Measurements from ENCODE around the gene ZNF688.

Gene ZNF688

DNA sequence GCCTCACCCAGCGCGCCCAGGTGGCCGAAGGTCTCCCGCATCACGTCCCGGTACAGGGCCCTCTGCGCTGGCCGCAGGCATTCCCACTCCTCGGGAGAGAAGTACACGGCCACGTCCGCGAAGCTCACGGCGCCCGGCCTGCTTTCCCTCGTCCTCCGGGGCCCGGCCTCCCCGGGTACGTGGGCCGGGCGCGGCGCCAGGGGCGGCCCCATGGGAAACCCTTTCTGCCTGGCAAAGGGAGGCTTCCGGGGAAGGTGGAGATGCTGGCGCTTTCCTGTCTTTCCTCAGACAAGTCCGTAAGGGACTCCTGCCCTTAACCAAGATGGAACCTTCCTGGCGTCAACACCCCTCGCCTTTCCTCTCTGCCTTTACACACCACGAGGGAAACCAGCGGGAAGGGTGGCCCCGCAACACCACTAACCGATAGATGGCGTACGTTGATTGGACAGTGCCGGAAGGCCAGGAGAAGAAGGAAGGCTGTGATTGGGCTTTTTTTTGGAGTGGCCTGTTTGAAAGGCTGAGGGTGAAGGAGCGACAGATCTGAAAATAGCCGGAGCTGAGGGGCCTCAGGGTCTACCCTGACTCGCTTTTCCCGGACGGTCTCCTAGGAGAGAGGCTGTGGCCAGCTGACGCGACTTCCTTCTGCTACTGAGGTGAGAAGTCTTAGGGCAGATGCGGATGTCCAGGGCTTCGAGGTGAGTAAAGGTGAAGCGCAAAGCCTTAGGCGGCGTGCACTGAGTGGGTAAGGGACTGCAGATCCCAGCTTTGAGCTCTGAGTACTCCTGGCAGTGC lies 14.1 kb upstream of the ZNF688 start, which contains the start of gene ZNF785:
Gene ZNF785, minus strand, starts transcription at position 298 of the 792 bp plus-strand sequence. Its CDS starts 86 bp downstream, at position 212.
- peak; percentile 87 to 92 (median 87) for DNase-seq (ENCODE audit: low read depth in 3 of 3)

DNA sequence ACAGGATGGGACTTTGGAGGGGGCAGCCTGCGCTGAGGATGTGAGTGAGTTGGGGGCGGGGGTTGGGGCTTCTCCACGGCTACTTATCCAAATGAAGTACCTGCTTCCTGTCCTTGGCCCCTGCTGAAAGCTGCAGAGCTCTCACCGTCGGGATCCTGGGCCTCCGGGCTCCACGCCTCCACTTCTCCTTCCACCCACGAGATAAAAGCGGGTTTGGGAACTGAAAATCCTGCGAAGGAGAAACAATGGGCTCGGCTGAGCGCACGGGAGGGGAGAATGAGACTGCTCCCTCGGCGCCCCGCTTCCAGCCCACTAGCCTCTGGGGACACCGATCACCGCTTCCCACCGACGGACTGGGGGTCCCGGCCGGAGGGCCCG lies 13.5 kb upstream of the ZNF688 start:
- no peak for DNase-seq (ENCODE audit: low read depth in 3 of 3)

DNA sequence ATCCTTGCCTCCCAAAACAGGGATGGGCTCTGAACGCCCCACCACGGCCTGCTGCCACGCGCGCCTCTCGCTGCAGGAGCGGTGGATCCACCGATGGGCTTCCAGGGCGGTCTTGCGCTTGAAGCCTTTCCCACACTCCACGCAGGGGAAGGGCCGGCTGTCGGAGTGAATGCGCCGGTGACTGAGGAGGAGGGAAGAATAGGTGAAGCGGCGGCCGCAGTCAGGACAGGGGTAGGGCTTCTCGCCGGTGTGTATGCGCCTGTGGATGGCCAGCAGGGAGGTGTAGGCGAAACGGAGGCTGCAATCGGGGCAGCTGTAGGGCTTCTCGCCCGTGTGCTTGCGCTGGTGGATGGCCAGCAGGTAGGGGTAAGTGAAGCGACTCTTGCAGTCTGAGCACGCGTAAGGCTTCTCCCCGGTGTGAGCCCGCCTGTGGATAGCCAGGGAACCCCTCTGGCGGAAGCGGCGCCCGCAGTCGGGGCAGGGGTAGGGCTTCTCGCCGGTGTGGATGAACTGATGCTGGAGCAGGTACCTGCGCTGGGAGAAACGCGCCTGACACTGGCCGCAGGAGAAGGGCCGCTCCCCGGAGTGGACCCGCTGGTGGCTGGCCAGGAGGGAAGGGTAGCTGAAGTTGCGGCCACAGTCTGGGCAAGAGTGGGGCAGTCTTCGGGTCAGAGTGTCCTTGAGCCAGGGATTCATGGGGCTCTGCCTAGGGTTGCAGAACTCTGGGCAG lies 11.3 kb upstream of the ZNF688 start:
- no peak for DNase-seq (ENCODE audit: low read depth in 3 of 3)

DNA sequence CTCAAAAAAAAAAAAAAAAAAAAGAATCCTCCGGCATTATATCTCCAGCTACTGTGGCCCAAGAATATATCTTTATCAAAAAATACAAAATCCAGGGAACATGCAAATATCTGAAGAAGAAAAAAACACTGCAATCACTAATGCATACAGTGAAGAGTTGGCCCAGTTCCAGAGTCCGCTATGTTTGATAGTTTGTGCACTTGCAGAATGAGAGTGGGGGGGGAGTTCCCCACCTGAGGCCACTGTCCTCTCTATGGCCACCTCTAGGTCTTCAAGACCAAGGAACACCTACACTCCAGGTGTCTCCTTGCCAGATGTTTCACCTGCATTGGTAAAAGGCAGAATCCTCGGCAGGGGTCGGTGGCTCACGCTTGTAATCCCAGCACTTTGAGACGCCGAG lies 9.9 kb upstream of the ZNF688 start:
- DNase-seq (ENCODE audit: low read depth in 3 of 3), result no peak

DNA sequence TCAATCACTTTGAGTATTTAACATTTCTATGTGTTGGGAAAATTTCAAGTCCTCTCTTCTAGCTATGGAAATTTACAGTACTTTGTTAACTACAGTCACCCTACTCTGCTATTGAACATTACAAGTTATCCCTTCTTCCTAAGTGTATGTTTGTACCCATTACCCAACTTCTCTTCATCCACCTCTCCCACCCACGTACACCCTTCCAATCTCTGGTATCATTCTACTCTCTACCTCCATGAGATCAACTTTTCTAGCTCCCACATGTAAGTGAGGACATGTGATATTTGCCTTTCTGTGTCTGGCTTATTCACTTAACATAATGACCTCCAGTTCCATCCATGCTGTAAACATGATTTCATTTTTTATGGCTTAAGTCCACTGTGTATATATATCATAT lies 3.2 kb upstream of the ZNF688 start:
- DNase-seq (ENCODE audit: low read depth in 3 of 3), result no peak

DNA sequence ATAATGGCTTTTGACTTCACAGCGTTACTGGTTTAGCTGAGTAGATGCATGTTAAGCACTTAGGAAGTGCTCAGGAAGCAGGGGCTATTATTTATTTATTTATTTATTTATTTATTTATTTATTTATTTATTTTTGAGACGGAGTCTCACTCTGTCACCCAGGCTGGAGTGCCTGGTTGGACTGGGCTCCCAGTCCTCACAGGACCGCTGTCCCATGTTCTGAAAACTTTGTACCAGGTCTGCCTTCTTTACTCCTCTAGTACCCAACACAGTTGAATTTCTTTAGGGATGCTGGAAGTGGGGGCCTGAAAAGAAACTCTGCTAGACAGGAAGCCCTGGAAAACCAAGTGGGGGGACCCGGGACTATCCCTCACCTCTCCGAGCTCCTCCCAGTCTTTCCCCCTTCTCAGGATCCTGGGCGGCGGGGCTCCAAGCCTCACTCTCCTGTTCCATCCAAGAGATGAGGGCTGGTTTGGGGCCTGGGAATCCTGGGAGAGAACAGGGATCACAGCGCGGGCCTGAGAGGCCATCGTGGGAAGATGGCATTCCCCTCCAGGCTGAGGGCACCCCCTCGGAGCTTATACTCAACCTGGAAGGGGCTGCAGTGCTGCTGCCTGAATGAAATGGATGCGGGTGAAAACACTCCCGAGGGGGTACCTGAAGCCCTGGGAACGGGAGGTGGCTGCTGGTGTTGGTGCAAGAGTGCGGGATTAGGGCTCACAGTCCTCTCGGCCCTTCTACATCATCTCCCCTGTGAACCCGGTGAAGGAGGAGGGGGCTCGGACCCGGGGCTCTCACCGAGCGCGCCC lies 674 bp downstream of the ZNF688 start:
- no peak for DNase-seq (ENCODE audit: low read depth in 3 of 3)

DNA sequence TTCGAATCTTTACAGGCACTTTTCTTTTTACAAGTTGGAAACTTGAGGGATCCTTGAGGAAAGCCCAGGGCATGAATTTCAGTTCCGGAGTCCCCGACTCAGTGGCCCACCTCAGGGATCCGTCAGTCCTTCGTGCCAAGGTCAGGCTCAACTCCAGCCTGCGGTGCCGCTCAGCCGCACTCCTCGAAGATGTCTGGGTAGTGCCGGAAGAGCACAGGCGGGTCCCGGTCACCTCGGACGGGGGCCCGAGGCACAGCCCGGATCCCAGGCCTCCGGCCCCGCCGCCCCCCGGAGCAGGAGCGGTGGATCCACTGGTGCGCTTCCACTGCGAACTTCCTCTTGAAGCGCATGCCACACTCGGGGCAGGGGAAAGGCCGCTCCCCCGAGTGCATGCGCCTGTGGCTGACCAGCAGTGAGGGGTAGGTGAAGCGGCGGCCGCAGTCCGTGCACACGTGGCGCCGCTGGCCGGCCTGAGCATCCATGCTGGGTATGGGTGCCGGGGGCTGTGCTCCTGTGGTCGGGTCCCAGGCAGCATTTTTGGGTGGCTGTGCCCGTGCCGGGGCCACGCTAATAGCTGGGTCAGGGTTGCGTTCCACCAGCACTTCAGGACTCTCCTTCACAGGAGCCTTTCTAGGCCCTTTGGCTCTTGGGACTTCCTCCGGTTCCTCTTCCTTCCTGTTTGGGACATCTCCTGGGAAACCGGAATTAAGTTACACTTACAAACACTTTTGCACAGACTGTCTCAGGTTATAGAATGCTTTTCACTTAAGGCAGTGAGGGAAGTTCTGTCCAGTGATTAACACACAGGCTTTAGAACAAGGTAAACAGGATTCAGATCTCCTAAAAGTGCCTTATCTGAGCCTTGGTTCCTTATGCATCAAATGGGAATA lies 1.5 kb downstream of the ZNF688 start:
- no peak for DNase-seq (ENCODE audit: low read depth in 3 of 3)

DNA sequence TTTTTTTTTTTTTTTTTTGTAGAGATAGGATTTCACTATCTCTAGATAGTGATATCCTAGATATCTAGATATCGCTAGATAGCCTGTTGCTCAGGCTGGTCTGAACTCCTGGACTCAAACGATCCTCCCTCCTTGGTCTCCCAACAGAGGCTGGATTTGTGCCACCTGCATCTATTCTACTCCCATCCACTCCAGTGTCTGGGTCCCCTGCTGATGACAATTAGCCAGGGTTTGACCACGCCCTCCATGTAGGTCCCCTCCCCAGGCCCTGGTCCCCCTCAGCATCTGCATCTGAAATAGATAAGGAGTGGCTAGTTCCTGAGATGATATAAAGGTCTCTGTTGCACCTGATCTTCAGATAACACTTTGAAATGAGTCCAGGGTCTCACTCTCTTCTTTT lies 2.2 kb downstream of the ZNF688 start:
- DNase-seq (ENCODE audit: low read depth in 3 of 3), result no peak

DNA sequence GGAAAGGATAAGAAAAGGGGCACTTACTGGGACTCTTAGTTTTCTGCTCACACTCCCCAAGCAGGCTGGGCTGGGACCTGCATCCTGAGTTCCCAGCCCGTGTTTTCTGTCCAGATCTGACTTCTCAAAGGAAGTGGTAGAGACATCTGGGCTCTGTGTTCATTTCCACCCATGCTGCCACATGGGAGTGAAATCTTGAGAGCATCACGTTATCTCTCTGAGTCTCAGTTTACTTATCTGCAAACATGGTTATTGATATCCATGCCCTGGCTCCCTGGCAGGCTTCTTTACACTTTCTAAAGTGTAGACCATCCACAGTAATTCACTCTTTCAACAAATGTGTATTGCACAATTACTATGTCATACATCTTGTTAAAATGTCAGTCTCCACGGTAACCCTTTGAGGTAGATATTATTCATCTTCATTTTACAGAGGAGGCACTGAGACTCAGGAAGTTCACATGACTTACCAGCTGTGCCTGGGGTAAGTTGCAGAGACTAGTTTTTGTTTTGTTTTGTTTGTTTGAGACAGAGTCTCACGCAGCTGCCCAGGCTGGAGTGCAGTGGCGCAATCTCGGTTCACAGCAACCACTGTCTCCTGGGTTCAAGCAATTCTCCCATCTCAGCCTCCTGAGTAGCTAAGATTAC lies 3.4 kb downstream of the ZNF688 start:
- DNase-seq (ENCODE audit: low read depth in 3 of 3), result no peak

DNA sequence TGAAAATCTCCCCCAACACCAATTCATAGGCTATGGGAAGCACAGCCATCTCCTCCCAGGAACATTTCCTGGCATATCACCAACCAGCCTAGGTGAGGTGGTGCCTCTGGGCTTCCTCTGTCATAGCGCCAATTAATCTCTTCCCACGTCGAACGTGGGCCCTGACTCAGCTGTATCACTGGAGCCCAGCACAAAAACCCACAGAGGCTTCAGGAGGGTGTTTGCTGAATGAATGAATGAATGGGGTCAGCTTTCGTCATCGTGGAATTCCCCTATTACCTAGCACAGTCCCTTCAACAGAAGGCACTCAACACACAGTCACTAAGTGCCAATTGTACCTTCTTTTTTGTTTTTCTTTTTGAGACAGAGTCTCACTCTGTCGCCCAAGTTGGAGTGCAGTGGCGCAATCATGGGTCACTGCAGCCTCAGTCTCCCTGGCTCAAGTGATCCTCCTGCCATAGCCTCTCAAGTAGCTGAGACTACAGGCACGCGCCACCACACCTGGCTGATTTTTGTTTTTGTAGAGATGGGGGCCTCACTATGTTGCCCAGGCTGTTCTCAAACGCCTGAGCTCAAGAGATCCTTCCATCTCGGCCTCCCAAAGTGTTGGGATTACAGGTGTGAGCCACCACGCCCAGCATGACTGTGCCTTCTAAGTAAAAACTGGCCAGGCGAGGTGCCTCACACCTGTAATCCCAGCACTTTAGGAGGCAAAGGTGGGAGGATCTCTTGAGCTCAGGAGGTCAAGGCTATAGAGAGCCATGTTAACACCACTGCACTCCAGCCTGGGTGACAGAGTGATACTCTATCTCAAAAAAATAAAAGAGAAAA lies 4.1 kb downstream of the ZNF688 start:
- peak in 2 of 3 donors; percentile 61 to 64 for DNase-seq (ENCODE audit: low read depth in 3 of 3)

DNA sequence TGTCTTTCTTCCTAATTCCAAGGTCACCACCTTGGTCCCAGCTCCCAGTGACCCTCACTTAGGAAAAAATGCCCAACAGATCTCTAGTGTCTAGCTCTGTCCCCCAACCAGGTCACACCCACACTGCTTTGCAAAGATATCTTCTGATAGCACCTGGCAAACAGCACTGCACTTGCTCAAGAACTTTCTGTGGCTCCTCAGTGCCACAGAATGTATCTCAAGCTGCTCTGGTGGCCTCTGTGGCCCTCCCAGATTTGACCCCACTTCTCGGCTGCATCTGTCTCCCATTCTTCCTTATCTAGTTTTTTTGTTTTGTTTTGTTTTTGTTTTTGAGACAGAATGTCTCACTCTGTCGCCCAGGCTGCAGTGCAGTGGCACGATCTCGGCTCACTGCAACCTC lies 5.0 kb downstream of the ZNF688 start:
- no peak for DNase-seq (ENCODE audit: low read depth in 3 of 3)

DNA sequence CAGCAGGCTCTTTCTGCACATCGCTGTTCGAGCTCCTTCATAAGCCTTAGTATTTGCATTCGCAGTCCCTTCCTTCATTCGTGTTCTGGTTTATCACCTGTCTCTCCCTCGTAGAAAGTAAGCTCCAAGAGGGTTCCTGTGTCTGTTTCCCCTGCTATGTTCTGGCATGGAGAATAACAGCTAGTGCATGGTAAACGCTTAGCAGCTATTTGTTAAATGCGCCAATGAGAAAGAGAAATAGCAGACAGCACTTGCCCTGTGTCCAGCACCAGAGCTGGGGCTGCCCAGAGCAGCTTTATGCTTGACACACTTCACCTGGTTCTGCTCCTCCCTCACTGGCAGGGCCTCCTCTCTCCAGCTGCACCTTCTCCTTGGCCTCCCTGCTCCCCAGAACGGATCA lies 5.5 kb downstream of the ZNF688 start:
- no peak for DNase-seq (ENCODE audit: low read depth in 3 of 3)

DNA sequence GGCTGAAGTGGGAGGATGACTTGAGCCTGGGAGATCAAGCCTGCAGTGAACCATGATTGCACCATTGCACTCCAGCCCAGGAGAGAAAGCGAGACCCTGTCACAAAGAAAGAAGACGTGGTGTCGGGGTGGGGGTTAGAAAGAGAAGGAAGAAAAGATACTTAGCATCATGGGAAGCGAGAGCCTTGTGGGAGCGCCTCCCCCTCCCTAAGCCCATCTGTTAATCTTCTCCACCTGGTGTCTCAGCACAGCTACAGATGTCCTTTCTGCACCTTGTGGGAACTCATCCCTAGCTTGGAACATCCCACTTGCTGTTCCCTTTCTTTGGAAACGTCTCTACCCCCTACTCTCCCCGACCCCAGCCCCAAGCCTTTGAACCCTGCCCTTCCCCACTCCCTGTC lies 6.0 kb downstream of the ZNF688 start:
- DNase-seq (ENCODE audit: low read depth in 3 of 3), result no peak

DNA sequence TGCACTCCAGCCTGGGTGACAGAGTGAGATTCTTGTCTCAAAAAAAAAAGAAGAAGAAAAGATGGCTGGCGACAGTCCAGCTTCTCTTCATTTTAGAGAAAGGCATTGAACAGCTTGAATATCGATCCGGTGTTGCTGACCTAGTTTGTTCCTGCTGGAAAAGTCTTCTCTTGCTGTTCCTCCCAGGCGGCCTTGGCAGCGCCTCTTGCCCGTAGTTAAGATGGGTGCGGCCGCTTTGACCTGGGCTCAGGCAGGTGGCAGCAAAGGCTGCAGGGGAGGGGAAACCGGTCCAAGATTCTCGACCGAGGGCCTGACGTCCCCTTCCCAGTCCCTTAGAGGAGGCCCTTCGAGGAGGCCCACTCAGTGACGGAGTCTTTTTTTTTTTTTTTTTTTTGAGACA lies 9.5 kb downstream of the ZNF688 start:
- DNase-seq (ENCODE audit: low read depth in 3 of 3), result no peak

DNA sequence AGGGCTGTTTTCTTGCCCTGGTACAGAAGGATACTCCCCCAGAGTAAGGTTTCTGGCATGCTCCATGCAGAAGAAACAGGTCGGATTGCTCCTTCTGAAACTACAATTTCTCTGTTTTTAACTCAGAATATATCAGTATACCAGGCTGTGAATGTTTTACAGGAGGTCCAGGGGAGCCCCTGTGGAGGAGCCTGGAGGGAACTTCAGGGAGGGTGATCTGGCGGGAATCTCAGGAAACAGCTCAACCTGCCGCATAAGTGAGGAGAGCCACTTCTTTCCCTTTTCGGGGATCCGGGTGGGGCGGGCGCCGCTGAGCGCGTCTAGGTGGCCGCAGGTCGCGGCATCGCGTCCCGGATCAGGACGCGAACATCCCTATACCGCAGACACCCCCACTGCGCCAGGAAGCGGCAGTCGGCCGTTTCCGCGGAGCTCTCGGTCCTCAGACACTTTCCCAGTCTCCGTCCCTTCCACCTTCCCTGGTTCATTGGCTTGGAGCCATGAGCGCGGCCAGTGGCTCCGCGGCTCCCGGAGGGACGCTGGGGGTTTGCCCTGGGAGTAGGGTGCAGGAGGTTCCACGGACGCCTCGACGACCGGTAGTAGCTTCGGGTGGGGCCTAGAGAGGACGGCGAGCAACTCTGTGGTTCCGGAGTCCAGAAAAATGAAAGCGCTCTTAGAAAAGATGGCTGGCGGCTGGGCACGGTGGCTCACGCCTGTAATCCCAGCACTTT lies 10.3 kb downstream of the ZNF688 start:
- no peak for DNase-seq (ENCODE audit: low read depth in 3 of 3)

DNA sequence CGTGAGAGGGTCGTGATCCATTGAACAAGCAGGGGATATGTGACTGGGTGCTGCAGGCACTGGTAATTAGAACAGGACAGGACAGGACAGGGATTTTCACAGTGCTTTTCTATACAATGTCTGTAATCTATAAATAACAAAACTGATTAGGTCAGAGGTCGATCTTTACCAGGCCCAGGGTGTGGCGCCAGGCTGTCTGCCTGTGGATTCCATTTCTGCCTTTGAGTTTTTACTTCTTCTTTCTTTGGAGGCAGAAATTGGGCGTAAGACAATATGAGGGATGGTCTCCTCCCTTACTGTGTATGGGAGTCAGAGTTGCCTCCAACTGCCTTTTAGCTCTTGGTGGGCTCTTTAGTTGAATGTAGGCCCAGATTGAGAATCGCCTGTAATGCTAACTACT lies 11.8 kb downstream of the ZNF688 start:
- no peak for DNase-seq (ENCODE audit: low read depth in 3 of 3)

DNA sequence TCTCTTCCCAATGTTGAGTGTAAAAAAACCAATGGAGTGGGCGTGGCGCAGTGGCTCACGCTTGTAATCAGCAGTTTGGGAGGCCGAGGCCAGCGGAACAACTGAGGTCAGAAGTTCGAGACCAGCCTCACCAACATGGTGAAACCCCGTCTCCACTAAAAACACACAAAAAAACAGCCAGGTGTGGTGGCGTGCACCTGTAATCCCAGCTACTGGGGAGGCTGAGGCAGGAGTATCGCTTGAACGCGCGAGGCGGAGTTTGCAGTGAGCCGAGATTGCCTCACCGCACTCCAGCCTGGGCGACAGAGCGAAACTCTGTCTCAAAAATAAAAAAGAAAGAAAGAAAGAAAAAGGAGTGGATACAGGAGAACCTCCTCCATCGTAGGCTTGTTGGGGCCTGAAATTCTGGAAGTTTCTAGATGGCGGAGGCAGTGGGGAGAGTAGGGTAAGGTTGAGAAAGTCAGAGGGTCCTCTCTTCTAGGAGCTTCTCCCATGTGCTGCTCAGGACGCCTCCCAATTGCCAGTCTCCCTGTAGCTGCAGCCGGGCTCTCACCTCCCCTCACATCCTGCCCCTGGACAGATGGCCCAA lies 12.6 kb downstream of the ZNF688 start:
- no peak for DNase-seq (ENCODE audit: low read depth in 3 of 3)

DNA sequence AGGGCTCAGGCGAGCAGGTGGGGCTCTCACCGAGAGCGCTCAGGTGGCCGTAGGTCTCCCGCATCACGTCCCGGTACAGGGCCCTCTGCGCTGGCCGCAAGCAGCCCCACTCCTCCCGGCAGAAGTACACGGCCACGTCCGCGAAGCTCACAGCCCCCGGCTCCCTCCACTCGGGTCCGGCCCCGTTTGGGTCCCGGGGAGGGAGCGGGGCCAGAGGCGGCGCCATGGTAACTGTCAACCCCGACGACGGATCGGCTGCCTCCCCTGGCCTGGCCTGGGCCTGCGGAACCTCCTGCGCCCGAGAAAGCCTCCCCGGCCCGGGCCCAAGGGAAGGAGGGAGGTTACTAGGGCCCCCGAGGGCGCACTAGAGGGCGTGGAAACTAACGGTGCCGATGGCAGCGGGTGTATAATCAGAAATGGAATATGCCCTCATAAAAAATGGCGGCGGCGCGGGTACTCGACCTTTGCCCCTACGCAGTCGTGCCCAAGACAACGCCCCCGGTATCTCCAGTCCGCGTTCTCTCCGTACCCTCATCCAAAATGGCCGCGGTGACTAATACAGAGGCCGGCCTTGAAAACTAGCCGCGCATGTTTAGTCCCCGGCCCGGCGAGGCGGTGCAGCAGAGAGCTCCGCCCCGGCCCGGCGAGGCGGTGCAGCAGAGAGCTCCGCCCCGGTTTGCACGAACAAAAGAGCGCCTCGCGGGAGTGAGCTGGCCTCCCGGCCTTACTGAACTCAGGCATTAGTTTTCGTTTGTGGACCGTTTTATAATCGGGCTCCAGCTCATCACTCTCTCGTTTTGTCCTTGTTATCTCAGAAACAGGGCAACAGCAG lies 13.3 kb downstream of the ZNF688 start, which contains the start of gene ZNF764:
Gene ZNF764, minus strand, starts transcription at position 418 of the 832 bp plus-strand sequence. Its CDS starts 192 bp downstream, at position 226.
- peak; percentile 93 to 97 (median 94) for DNase-seq (ENCODE audit: low read depth in 3 of 3)

Measured in stimulated activated CD4-positive, alpha-beta T cell treated with anti-CD3 and anti-CD28 coated beads, TNF-alpha, amount 100 ng/mL, for 48 hours (primary cell).